Astrocyte (in vitro differentiated cells and primary cell): Measurements from ENCODE around the gene QPCT. TPM values are rescaled to one million over a fixed set of nuclear protein-coding genes. Genes with fewer than 3 reads are reported as not detected.

ENCODE experiments used
- DNase-seq: peaks from one replicate; pipeline ENCODE4 v3.0.0-alpha.2; 2010; ENCODE audit warnings: low read depth
- FAIRE-seq: peaks from 2 replicates; lab custom pipeline; 2011; peaks lifted over from hg19 to GRCh38; lab: Jason Lieb, UNC
- H2AFZ ChIP-seq: 2 replicates; pipeline ENCODE4 v1.6.0; 2012; ENCODE audit warnings: low read depth, low read length, inconsistent platforms
- H3K27ac ChIP-seq: 2 replicates; pipeline ENCODE4 v1.5.1; 2011; ENCODE audit warnings: low read depth, low read length, inconsistent platforms
- H3K27me3 ChIP-seq: 2 replicates; pipeline ENCODE4 v1.6.0; 2011; ENCODE audit warnings: low read length, inconsistent platforms; ENCODE audit not compliant: insufficient read depth
- H3K36me3 ChIP-seq: 2 replicates; pipeline ENCODE4 v1.5.1; 2011; ENCODE audit warnings: low read length, inconsistent platforms; ENCODE audit not compliant: insufficient read depth
- H3K4me1 ChIP-seq: 2 replicates; pipeline ENCODE4 v1.5.1; 2011; ENCODE audit warnings: low read length, inconsistent platforms; ENCODE audit not compliant: insufficient read depth
- H3K4me2 ChIP-seq: 2 replicates; pipeline ENCODE4 v1.6.0; 2012; ENCODE audit warnings: low read length, inconsistent platforms
- H3K4me3 ChIP-seq: 2 replicates; pipeline ENCODE4 v1.5.1; 2011; ENCODE audit warnings: low read depth, mild to moderate bottlenecking, low read length, inconsistent platforms; ENCODE audit not compliant: insufficient read depth
- H3K79me2 ChIP-seq: 2 replicates; pipeline ENCODE4 v1.6.0; 2012; ENCODE audit warnings: mild to moderate bottlenecking, low read length, inconsistent platforms; ENCODE audit not compliant: insufficient read depth
- H3K9ac ChIP-seq: 2 replicates; pipeline ENCODE4 v1.6.0; 2012; ENCODE audit warnings: mild to moderate bottlenecking, low read length, inconsistent platforms
- H3K9me3 ChIP-seq: 2 replicates; pipeline ENCODE4 v1.5.1; 2012; ENCODE audit warnings: low read depth, mild to moderate bottlenecking, low read length, inconsistent platforms; ENCODE audit not compliant: insufficient read depth
- H4K20me1 ChIP-seq: 2 replicates; pipeline ENCODE4 v1.6.0; 2012; ENCODE audit warnings: low read length, inconsistent platforms; ENCODE audit not compliant: insufficient read depth
- H3K27ac Mint-ChIP-seq: one replicate; pipeline ENCODE4 v1.8.0; 2021; ENCODE audit warnings: mild to moderate bottlenecking, mixed read lengths; ENCODE audit not compliant: unreplicated experiment
- H3K27me3 Mint-ChIP-seq: one replicate; pipeline ENCODE4 v1.8.0; 2021; ENCODE audit warnings: low read depth, mixed read lengths; ENCODE audit not compliant: unreplicated experiment
- H3K36me3 Mint-ChIP-seq: one replicate; pipeline ENCODE4 v1.8.0; 2021; ENCODE audit warnings: low read depth, mixed read lengths; ENCODE audit not compliant: unreplicated experiment
- H3K4me1 Mint-ChIP-seq: one replicate; pipeline ENCODE4 v1.8.0; 2021; ENCODE audit warnings: low read depth, mixed read lengths; ENCODE audit not compliant: unreplicated experiment
- H3K4me3 Mint-ChIP-seq: one replicate; pipeline ENCODE4 v1.8.0; 2021; ENCODE audit warnings: mild to moderate bottlenecking, moderate library complexity, mixed read lengths; ENCODE audit not compliant: unreplicated experiment
- H3K9me3 Mint-ChIP-seq: one replicate; pipeline ENCODE4 v1.8.0; 2021; ENCODE audit warnings: mild to moderate bottlenecking, mixed read lengths; ENCODE audit not compliant: unreplicated experiment
- CTCF ChIP-seq: IDR thresholded peaks from 2 replicates; pipeline ENCODE4 v1.5.1; 2011; ENCODE audit warnings: low read depth, mild to moderate bottlenecking, inconsistent platforms, low read length, moderate library complexity; ENCODE audit not compliant: insufficient read depth
- EZH2 ChIP-seq: IDR thresholded peaks from 2 replicates; pipeline ENCODE4 v1.6.1; 2012; ENCODE audit warnings: mild to moderate bottlenecking, low read length, inconsistent platforms; ENCODE audit not compliant: insufficient read depth
- total RNA-seq: library from RNA; stranded (reverse); gene quantifications from 2 replicates; pipeline ENCODE4 v1.2.1, GENCODE V29; 2021

QPCT gene
- total RNA-seq, 1 donor from 2014 or later = 23.1 TPM

- Histone ChIP-seq H3K4me3 (no peak overlapping the region), H3K36me3 (no peaks in the 10 kb centered on the region), H3K4me2 (peak overlapping the region; percentile 26), H3K79me2 (no peaks in the 10 kb centered on the region), H3K27ac (peak overlapping the region; percentile 22), H4K20me1 (no peaks in the 10 kb centered on the region), H3K9ac (peak overlapping the region; percentile 19), H2AFZ (no peak overlapping the region), H3K27me3 (no peaks in the 10 kb centered on the region), H3K4me1 (peaks cover 8% of the 10 kb centered on the region), H3K9me3 (no peaks in the 10 kb centered on the region)
- Mint-ChIP-seq H3K36me3 (peaks cover 2% of the 10 kb centered on the region), H3K9me3 (no peaks in the 10 kb centered on the region), H3K4me3 (no peak overlapping the region), H3K27ac (no peak overlapping the region), H3K27me3 (peaks cover 9% of the 10 kb centered on the region), H3K4me1 (peaks cover 15% of the 10 kb centered on the region)
- DNase-seq (peak; percentile 69), FAIRE-seq (peak; percentile 75)
- TF ChIP-seq EZH2 (no peak), CTCF (peak; percentile 100)
Observed at GRCh38 chr2:37414470-37414949, 70.1 kb downstream of the QPCT start.

- peaks cover 9% of the 10 kb centered on the region for H3K27me3 Mint-ChIP-seq
- H3K9me3 ChIP-seq = no peaks in the 10 kb centered on the region
- H3K4me3 Mint-ChIP-seq = no peak overlapping the region
- TF ChIP-seq EZH2 (no peak), CTCF (peak; percentile 10)
- H3K9ac ChIP-seq = peak overlapping the region; percentile 19
- H4K20me1 ChIP-seq = no peaks in the 10 kb centered on the region
- H3K27me3 ChIP-seq = no peaks in the 10 kb centered on the region
- H3K36me3 Mint-ChIP-seq = peaks cover 2% of the 10 kb centered on the region
- DNase-seq (no peak), FAIRE-seq (no peak)
- H3K36me3 ChIP-seq = no peaks in the 10 kb centered on the region
- H3K27ac Mint-ChIP-seq = no peak overlapping the region
- no peak overlapping the region for H3K4me3 ChIP-seq
- no peaks in the 10 kb centered on the region for H3K9me3 Mint-ChIP-seq
- H3K4me1 Mint-ChIP-seq = peaks cover 15% of the 10 kb centered on the region
- H3K27ac ChIP-seq = no peak overlapping the region
- no peaks in the 10 kb centered on the region for H3K79me2 ChIP-seq
- H2AFZ ChIP-seq = no peak overlapping the region
- H3K4me2 ChIP-seq = peak overlapping the region; percentile 26
- H3K4me1 ChIP-seq = peaks cover 8% of the 10 kb centered on the region
Observed at GRCh38 chr2:37415128-37415820, 70.8 kb downstream of the QPCT start.

DNA sequence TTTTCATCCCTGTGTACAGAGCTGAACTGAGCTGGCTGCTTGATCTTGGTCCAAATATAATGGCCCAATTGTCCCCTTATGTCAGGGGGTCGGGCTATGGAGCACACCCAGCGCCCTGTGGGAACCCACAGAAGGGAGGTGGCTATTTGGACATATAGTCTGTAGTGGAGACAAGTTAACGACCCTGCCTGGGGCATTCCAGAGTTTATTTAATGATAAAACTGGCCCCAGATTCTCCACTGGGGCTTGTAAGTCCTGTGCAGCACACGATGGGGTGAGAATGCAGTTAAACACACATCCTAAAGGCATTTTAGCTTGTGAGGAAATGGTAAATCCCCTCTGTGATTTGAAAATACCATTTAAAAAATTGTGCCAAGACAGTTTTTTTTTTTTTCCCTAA is 72.9 kb downstream of the QPCT start:
- H3K27ac ChIP-seq = no peak overlapping the region
- no peak overlapping the region for H3K27ac Mint-ChIP-seq
- H3K9me3 ChIP-seq = no peaks in the 10 kb centered on the region
- FAIRE-seq = peak; percentile 9
- H3K27me3 ChIP-seq = no peaks in the 10 kb centered on the region
- H3K4me3 Mint-ChIP-seq = no peak overlapping the region
- H3K4me3 ChIP-seq = no peak overlapping the region
- peaks cover 1% of the 10 kb centered on the region for H3K27me3 Mint-ChIP-seq
- no peak overlapping the region for H2AFZ ChIP-seq
- no peaks in the 10 kb centered on the region for H3K9me3 Mint-ChIP-seq
- H3K4me1 Mint-ChIP-seq = peaks cover 11% of the 10 kb centered on the region
- H4K20me1 ChIP-seq = no peaks in the 10 kb centered on the region
- H3K36me3 ChIP-seq = no peaks in the 10 kb centered on the region
- peak; percentile 65 for DNase-seq
- no peaks in the 10 kb centered on the region for H3K36me3 Mint-ChIP-seq
- H3K4me1 ChIP-seq = peaks cover 8% of the 10 kb centered on the region
- H3K4me2 ChIP-seq = no peak overlapping the region
- H3K79me2 ChIP-seq = no peaks in the 10 kb centered on the region
- H3K9ac ChIP-seq = no peak overlapping the region
- no peak for TF ChIP-seq EZH2
- TF ChIP-seq CTCF = no peak
